ENCODE measurements around the gene CCNG2.

- TF ChIP-seq GATA2 (IDR thresholded peaks at IDR 0.05; ENCODE audit: low read depth, low read length) (no peak), GATA3 (IDR thresholded peaks at IDR 0.05; ENCODE audit: low read depth, low read length) (no peak)
These were observed 12.5 kb downstream of the CCNG2 start for GRCh38 chr4:77169481-77169880.

Data from SH-SY5Y (cell line).